ENCODE results near the gene TREM1.

The TREM1 gene

DNA sequence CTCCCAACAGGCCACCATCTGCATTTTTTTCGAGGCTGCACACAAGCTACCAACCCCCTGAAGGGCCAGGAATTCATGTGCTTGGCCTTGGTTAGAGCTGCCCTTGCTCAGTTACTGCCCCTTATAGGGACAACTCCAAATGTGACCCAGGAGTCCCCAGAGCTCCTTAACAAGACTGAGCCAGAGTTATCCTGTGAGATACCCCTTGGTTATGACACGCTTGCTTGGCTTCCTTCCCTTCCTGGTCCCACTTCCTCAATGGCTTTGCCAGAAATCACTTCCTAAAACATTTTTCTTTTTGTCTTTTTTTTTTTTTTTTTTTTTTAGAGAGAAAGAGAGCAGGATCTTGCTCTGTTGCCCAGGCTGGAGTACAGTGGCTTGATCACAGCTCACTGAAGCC lies 8.9 kb downstream of the TREM1 start:
- TF ChIP-seq CTCF (IDR thresholded peaks at IDR 0.05; ENCODE audit: insufficient read depth, low read length, missing control alignments): no peak
- ChIA-PET CTCF (interaction anchor here (0.7 kb wide), 1 partner anchor 14 kb away, joined by 3 read pairs; no protein-coding TSS in a partner anchor), POLR2A (no interaction called here)
- no peak for DNase-seq (ENCODE audit: low read depth, low spot score)
- no peak overlapping the region for H3K4me3 ChIP-seq (ENCODE audit: low read depth, low read length)

DNA sequence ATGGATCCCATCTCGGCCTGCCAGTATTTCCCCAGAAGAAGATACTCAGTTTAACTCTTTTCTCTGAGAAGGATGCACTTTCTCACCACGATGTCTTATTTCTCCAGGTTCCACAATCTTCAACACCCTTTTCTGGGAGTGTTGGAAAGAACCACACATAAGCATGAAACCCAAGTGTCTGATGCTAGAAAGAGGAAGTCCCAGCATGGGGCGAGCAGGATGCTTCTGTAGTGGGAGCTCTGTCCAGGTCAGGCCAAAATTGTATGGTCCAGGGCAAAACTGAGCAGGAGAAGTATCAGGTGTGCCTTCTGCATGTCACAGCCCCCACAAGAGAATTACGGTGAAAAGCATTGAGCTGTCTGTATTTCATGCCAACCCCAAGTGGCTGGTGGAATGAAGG lies 11.0 kb downstream of the TREM1 start:
- CTCF ChIA-PET: no interaction called here
- no peak for TF ChIP-seq CTCF (IDR thresholded peaks at IDR 0.05; ENCODE audit: insufficient read depth, low read length, missing control alignments)
- POLR2A ChIA-PET: no interaction called here

GRCh38 chr6:41274256-41274655 lies 12.2 kb downstream of the TREM1 start:
- no peak overlapping the region for H3K4me3 ChIP-seq (ENCODE audit: low read depth, low read length)
- ChIA-PET POLR2A (no interaction called here), CTCF (no interaction called here)
- TF ChIP-seq CTCF (IDR thresholded peaks at IDR 0.05; ENCODE audit: insufficient read depth, low read length, missing control alignments): no peak
- DNase-seq (ENCODE audit: low read depth, low spot score): no peak

More for the DNA sequence above, 11.0 kb downstream of the TREM1 start:
- no peak for DNase-seq (ENCODE audit: low read depth, low spot score)
- no peak overlapping the region for H3K4me3 ChIP-seq (ENCODE audit: low read depth, low read length)

GRCh38 chr6:41273714-41274113 lies 12.8 kb downstream of the TREM1 start:
- CTCF ChIA-PET: no interaction called here
- no peak for DNase-seq (ENCODE audit: low read depth, low spot score)
- POLR2A ChIA-PET: no interaction called here

DNA sequence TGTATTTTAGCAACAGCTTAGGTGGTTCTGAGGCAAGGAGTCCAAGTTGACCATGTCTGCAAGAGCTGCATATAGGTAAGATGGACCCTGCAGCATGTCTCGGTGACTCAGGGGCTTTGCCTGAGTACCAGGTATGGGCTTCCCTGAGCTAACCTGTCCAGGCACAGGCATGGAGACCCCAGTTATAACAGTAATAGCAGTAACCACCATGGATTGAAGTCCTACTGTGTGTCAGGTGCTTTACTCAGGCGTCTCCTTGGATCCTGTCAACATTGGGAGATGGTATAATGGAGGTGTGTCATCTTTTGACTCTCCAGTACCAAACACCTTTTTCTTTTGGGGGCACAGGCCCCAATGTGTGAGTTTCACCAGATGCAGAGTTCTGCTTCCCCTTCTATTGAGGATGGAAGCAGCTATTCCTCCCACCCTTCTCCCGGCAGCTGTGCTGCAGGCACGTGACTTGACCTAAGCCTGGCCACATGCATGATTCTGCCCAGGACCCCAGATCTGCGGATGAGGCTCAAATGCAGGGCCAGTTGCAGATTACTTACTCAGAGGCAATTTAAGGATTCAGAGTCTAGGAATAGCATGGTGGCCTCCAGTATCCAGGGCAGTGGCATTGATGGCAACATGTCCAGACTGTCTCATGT lies 13.8 kb downstream of the TREM1 start:
- CTCF ChIA-PET: no interaction called here

More at GRCh38 chr6:41273714-41274113, 12.8 kb downstream of the TREM1 start:
- no peak overlapping the region for H3K4me3 ChIP-seq (ENCODE audit: low read depth, low read length)
- TF ChIP-seq CTCF (IDR thresholded peaks at IDR 0.05; ENCODE audit: insufficient read depth, low read length, missing control alignments): no peak

GRCh38 chr6:41271901-41272395 lies 14.5 kb downstream of the TREM1 start:
- ChIA-PET CTCF (no interaction called here), POLR2A (no interaction called here)
- no peak overlapping the region for H3K4me3 ChIP-seq (ENCODE audit: low read depth, low read length)
- DNase-seq (ENCODE audit: low read depth, low spot score): no peak
- no peak for TF ChIP-seq CTCF (IDR thresholded peaks at IDR 0.05; ENCODE audit: insufficient read depth, low read length, missing control alignments)

More for the DNA sequence above, 13.8 kb downstream of the TREM1 start:
- POLR2A ChIA-PET: no interaction called here
- TF ChIP-seq CTCF (IDR thresholded peaks at IDR 0.05; ENCODE audit: insufficient read depth, low read length, missing control alignments): no peak
- DNase-seq (ENCODE audit: low read depth, low spot score): no peak
- no peak overlapping the region for H3K4me3 ChIP-seq (ENCODE audit: low read depth, low read length)
